SK-N-SH (cell line): ENCODE results near the gene CD300A.

Source experiments
- CTCF ChIP-seq: fragments of 200-600 bp; sonication (generic); IDR thresholded peaks from 2 replicates; pipeline ENCODE4 v1.6.1; 2017; ENCODE audit warnings: antibody characterized with exemption, mild to moderate bottlenecking, moderate library complexity
- FOXM1 ChIP-seq: IDR thresholded peaks from 2 replicates; pipeline ENCODE4 v1.4.0; 2012; ENCODE audit warnings: low read depth, mild to moderate bottlenecking
- NFIC ChIP-seq: IDR thresholded peaks from 2 replicates; pipeline ENCODE4 v1.4.0; 2012; ENCODE audit warnings: borderline replicate concordance
- SIN3A ChIP-seq: IDR thresholded peaks from 2 replicates; pipeline ENCODE4 v1.6.1; 2012; ENCODE audit warnings: low read depth, mild to moderate bottlenecking, low read length, moderate library complexity, borderline replicate concordance
- USF2 ChIP-seq: fragments of 150-350 bp; IDR thresholded peaks from 2 replicates; pipeline ENCODE4 v1.6.1; 2017; ENCODE audit warnings: antibody characterized with exemption, low read length, low read depth, borderline replicate concordance
- YY1 ChIP-seq: IDR thresholded peaks from 2 replicates; pipeline ENCODE4 v1.4.0; 2012; ENCODE audit warnings: low read depth, mild to moderate bottlenecking

DNA sequence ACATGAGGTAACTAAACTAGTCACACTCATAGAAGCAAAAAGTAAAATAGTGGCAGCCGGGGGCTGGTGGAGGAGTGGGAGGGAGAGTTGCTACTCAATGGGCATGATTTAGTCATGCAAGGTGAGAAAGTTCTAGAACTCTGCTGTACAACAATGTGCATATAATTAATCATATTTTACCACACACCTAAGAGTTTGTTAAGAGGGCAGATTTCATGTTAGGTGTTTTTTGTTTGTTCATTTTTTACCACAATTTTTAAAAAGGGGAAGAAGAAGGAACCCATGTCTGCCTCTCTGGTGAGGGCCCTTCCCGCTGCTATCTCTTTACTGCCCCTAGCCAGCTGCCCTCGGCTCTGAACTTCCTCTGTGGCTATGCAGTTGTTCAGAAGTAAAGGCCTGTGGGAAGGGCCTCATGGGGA is 53.6 kb downstream of the CD300A start:
- no peak for TF ChIP-seq CTCF
- TF ChIP-seq USF2 = no peak
- no peak for TF ChIP-seq YY1
- TF ChIP-seq NFIC = no peak
- no peak for TF ChIP-seq SIN3A
- TF ChIP-seq FOXM1 = no peak
